Measurements from ENCODE around the gene C6orf47. TPM values are rescaled to one million over a fixed set of nuclear protein-coding genes. Genes with fewer than 3 reads are reported as not detected.

C6orf47 gene
- polyA plus RNA-seq, 12 donors: 10.9 to 15.8 (median 12.5) TPM; not detected in 1

DNA sequence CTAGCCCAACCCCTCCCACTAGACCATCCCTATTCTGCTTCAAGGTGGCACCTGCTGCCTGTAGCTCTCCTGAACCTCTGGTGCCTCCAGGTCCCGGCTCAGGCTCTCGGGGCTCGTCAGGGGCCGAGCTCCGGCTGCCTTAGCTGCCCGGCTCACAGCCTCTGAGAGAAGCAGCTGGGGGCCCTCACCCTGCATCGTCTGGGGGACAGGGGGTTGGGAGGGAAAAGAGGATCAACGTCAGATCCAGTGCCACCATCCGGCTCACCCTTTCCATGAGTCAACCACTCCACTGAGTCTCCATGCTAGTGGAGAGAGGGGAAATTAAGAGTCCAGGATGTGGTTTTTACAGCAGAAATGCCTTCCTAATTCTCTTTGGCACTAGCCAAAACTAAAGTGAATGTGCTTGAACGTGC is 21.1 kb downstream of the C6orf47 start:
- no peak for DNase-seq

- no peak for DNase-seq
Observed at GRCh38 chr6:31639043-31639442, 21.5 kb downstream of the C6orf47 start.

GRCh38 chr6:31636698-31637596 is 23.6 kb downstream of the C6orf47 start:
- no peak for DNase-seq

DNA sequence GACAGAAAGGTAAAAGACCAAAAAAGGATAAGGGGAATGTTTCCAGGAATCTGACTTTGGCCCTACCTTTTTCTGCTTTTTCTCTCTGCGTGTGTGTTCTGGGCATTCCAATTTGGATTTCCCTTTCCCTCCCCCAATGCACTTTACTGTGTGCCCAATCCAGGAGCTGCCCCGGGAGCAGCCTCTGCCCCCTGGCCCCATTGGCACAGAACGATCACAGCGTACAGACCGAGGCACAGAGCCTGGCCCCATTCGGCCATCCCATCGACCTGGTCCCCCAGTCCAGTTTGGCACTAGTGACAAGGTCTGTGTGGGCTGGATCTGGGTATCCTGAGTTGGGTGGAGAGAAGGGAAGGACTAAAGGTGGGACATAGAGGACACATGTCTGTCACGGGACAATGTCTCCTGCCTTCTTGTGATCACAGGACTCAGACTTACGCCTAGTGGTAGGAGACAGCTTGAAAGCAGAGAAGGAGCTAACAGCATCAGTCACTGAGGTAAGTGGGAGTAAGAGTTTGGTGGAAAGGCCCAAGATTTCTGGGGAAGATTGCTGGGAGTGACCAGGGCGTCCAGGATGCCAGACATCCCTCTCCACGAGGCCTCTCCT is 25.5 kb downstream of the C6orf47 start:
- no peak for DNase-seq

DNA sequence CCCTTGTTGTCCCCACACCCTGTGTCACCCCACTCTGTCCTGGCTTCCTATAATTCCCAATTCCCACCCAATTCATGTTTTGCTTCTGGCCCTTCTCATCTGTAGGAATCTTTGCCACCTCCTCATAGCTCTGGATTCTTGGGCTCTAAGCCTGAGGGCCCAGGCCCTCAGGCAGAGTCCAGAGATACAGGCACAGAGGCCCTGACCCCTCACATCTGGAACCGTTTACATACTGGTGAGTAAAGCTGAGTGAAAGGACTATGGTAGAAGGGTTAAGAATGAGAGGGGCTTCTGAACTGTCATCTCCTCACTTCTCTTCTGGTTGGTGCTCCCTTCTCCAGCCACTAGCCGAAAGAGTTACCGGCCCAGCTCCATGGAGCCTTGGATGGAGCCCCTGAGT is 26.4 kb downstream of the C6orf47 start:
- no peak for DNase-seq

DNA sequence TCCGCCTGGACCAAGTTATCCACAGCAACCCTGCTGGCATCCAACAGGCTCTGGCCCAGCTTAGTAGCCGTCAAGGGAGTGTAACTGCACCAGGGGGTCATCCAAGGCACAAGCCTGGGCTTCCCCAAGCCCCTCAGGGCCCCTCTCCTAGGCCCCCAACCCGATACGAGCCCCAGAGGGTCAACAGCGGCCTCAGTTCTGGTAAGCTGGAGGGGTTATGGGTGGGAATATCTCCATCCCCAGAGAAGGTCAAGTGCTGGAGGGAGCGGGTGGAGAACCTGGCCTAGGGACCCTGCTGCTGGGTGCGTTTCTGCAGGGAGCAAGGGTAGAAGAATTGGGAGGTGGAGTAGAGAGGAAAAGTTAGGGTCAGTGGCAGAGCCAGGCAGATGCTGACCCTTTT is 27.1 kb downstream of the C6orf47 start:
- DNase-seq: no peak

DNA sequence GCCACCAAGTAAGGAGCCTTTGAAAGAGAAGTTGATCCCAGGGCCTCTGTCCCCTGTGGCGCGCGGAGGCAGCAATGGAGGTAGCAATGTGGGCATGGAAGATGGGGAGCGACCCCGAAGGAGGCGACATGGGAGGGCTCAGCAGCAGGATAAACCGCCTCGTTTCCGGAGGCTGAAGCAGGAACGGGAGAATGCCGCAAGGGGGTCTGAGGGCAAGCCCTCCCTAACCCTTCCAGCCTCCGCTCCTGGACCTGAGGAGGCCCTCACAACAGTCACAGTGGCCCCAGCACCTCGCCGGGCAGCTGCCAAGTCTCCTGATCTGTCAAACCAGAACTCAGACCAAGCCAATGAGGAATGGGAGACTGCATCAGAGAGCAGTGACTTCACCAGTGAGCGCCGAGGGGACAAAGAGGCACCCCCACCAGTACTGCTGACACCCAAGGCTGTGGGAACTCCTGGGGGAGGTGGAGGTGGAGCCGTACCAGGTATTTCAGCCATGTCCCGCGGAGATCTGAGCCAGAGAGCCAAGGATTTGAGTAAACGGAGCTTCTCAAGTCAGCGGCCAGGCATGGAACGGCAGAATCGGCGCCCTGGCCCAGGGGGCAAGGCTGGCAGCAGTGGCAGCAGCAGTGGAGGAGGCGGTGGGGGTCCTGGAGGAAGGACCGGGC is 28.2 kb downstream of the C6orf47 start:
- no peak for DNase-seq

DNA sequence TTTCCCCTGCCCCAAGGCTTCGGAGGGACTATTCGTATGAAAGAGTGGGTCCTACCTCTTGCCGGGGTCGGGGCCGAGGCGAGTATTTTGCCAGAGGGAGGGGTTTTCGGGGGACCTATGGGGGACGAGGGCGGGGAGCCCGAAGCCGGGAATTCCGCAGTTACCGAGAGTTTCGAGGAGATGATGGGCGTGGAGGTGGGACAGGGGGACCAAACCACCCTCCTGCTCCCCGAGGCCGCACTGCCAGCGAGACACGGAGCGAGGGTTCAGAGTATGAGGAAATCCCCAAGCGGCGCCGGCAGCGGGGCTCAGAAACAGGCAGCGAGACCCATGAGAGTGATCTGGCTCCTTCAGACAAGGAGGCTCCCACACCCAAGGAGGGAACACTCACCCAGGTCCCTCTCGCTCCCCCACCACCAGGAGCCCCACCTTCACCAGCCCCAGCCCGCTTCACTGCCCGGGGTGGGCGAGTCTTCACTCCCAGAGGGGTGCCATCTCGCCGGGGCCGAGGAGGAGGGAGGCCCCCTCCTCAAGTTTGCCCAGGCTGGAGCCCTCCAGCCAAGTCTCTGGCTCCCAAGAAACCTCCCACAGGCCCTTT is 28.8 kb downstream of the C6orf47 start:
- DNase-seq: no peak

DNA sequence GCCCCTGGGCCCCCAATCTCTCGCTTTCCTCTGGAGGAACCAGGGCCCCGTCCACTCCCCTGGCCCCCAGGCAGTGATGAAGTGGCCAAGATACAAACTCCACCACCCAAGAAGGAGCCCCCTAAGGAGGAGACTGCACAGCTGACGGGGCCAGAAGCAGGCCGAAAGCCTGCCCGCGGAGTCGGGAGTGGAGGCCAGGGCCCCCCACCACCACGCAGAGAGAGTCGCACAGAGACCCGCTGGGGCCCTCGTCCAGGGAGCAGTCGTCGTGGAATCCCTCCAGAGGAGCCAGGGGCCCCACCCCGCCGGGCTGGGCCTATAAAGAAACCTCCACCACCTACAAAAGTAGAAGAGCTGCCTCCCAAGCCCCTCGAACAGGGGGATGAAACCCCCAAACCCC is 29.4 kb downstream of the C6orf47 start:
- no peak for DNase-seq

DNA sequence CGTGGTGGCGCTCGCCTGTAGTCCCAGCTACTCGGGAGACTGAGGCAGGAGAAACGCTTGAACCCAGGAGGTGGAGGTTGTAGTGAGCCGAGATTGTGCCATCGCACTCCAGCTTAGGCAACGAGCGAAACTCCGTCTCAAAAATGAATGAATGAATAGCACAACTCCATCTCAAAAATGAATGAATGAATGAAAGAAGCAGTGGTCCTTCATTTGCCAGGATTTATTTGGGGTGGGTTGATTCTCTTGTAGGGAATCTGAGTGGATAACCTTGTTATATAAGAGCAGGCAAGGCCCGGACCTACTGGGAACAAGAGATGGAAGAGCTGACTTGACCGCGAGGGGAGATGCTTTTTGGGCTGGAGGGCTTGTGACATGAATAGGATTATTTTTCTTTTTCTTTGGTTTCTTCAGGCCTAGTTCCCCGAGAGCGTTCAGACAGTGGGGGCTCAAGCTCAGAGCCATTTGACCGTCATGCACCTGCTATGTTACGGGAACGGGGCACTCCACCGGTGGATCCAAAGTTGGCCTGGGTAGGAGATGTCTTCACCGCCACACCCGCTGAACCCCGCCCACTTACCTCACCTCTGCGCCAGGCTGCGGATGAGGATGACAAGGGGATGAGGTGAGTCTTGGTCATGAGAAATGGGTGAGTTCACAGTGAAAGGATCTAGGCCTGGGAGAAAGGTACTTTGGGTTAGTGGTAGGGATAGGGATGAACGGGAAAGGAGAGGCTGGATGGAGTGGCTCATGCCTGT is 30.2 kb downstream of the C6orf47 start:
- no peak for DNase-seq

DNA sequence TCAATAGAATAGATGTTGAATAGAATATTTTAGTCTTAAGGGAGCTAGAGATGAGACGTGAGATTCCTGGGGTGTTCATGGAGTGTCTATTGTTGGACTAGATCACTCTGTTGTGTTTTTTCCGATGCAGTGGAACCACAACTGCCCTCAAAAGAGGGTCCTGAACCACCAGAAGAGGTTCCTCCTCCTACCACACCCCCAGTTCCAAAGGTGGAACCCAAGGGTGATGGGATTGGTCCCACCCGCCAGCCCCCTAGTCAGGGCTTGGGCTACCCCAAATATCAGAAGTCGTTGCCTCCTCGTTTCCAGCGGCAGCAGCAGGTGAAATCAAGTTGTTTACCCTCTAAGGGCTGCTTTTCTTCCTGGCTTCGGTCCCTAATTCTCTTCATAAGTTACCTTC is 31.6 kb downstream of the C6orf47 start:
- no peak for DNase-seq

- DNase-seq: no peak
Observed at GRCh38 chr6:31627690-31628287, 32.8 kb downstream of the C6orf47 start.

- DNase-seq: no peak
Observed at GRCh38 chr6:31626952-31627351, 33.6 kb downstream of the C6orf47 start.

DNA sequence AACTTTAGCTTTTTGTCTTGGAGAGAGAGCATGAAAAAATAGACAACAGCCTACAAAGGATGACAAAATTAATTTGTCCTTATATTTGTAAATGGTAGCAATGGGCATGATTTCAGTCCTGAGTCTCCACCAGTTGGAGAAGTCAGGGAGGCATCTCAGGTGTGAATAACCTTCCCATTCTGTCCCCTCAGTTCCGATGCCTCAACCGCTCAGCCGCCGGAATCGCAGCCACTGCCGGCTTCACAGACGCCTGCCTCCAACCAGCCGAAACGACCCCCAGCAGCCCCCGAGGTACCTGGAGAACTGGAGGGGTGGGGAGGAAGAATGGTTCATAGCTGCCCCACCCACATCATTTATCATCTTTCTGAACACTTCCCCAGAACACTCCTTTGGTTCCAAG is 36.5 kb downstream of the C6orf47 start:
- no peak for DNase-seq

DNA sequence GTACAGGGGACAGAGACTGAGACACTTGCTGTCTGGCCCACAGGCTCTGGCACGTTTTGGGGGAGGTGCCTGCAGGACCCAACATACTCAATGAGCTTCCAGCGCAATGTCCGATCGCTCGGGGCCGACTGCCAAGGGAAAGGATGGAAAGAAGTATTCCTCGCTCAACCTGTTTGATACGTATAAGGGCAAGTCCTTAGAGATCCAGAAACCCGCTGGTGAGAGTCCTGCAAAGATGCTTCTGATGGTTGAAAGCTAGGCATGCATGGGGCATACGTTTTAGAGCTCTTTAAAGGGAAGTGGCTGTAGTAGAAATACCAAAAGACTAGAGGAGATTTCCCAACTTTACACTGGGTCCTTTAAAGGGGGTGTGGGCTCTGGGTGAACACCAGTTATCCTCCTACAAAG is 37.9 kb downstream of the C6orf47 start:
- no peak for DNase-seq

DNA sequence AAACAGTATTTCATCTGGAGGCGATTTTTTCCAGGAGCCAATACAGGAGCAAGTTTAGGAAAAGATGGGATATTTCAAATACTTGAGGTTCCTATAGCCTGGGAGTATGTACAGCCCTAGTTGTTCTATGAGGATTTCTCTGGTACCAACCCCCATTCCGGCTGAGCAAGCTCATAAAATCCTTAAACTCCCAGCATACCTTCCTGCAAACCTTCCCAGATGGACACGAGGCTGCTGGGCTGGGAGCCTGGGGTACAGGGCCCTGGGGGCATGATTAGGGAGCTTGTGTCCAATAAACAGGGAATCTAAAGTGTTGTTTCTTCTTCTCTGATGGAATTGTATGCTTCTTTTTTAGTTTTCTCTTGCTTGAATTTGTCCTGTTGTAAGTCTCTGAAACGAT is 38.6 kb downstream of the C6orf47 start:
- DNase-seq: no peak

DNA sequence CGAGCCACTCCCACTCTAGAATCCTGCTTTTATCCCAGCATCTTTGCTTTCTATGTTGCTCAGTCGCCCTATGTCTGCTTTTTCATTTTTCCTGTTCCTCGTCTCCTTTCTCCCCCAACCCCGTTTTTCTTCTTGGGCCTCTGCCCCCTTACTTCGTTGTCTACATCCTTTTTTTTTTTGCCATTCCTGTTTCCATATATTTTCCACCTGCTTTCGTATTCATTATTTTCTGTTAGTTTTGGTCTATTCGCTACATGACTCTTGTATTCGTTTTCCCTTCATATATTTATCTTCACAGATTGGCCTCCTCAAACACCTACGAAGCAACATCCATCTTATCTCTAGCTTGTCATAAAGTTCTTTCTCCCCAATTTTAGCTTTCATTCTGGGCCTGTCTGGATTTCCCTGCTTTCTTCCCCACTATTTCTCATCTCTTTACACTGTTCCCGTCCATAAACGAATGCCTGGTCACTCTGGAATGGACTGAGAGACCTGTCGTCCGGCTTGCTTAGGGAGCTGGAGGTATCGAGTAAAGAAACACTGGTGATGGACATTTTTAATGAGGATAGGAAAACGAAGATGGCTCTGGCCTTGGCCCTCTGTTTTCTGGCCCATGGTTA is 39.1 kb downstream of the C6orf47 start:
- DNase-seq: no peak

- DNase-seq: peak; percentile 73
Observed at GRCh38 chr6:31620586-31621319, 39.8 kb downstream of the C6orf47 start, which contains the start of gene PRRC2A. TSS of gene PRRC2A (plus strand) at chr6:31620715. CDS start at chr6:31622790, 2,075 bp downstream.

DNA sequence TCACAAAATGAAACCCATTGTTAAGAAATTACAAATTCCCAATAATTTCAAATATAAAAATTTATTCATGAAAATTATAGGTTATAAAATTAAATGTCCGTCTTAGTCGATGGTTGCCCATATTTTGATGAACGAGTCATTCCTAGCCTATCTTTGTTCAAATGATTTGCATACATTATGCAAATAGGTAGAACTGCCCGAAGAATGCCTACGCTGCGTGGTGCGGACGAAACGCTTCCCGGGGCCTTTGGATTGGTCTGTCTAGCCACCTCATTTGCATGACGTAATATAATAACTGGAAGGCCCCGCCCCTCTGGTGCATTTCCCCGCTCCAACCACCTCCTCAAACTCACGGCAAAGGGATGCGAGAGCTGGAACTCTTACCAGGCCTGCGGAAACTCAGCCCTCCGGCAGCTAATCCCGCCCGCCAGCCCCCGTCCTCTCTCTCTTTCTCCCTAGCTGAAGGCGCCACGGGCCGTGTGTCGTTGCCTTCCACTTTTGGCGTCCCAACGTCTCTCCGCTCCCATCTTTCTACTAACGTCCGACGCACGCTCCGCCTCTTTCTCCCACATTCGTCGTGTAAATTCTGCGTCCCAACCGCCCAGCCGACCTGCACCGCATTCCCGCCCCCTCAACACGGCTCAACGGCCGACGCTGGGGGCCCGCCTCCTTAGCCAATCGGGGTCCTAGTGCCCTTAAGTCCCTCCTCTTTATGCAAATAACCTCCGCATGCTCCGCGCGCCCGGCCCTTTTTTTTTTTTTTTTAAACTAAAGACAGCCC is 40.6 kb downstream of the C6orf47 start:
- peak; percentile 99 for DNase-seq

All from muscle of arm (tissue), 12 donors.